HEK293 (cell line): ENCODE results near the gene RFLNA.

Experiments
- KLF8 ChIP-seq: fragments of 450-650 bp; formaldehyde crosslinking; IDR thresholded peaks from 2 replicates; pipeline ENCODE4 v1.5.1; 2016; ENCODE audit warnings: missing biosample characterization, missing genetic modification characterization
- RBAK ChIP-seq: fragments of 450-650 bp; formaldehyde crosslinking; IDR thresholded peaks from 2 replicates; pipeline ENCODE4 v1.5.1; 2016; ENCODE audit warnings: missing biosample characterization, missing genetic modification characterization
- YY1 ChIP-seq: fragments of 450-650 bp; formaldehyde crosslinking; IDR thresholded peaks from 2 replicates; pipeline ENCODE4 v1.5.1; 2018; ENCODE audit warnings: missing biosample characterization, missing genetic modification characterization
- ZBTB1 ChIP-seq: fragments of 450-650 bp; formaldehyde crosslinking; IDR thresholded peaks from 2 replicates; pipeline ENCODE4 v1.5.1; 2016; ENCODE audit warnings: missing biosample characterization, missing genetic modification characterization
- ZIC2 ChIP-seq: fragments of 450-650 bp; formaldehyde crosslinking; IDR thresholded peaks from 2 replicates; pipeline ENCODE4 v1.5.1; 2016; ENCODE audit warnings: missing biosample characterization, missing genetic modification characterization
- ZNF114 ChIP-seq: fragments of 450-650 bp; formaldehyde crosslinking; IDR thresholded peaks from 2 replicates; pipeline ENCODE4 v1.5.0; 2017; ENCODE audit warnings: missing biosample characterization, missing genetic modification characterization
- ZNF174 ChIP-seq: fragments of 450-650 bp; formaldehyde crosslinking; IDR thresholded peaks from 2 replicates; pipeline ENCODE4 v1.5.0; 2017; ENCODE audit warnings: missing biosample characterization, mild to moderate bottlenecking, missing genetic modification characterization
- ZNF274 ChIP-seq, 2 experiments: fragments of 200-500 bp in 1 of 2; fragments of 450-650 bp in 1 of 2; sonication (Bioruptor generic) in 1 of 2; formaldehyde crosslinking in 1 of 2; IDR thresholded peaks; 2 replicates each; pipeline versions ENCODE4 v1.5.1 to v1.6.1; 2014 to 2016; ENCODE audit warnings: borderline replicate concordance in 1 of 2, inconsistent platforms in 1 of 2, low read length in 1 of 2, missing biosample characterization in 1 of 2, missing genetic modification characterization in 1 of 2
- ZNF324 ChIP-seq: fragments of 450-650 bp; formaldehyde crosslinking; IDR thresholded peaks from 2 replicates; pipeline ENCODE4 v1.5.1; 2016; ENCODE audit warnings: missing biosample characterization, missing genetic modification characterization
- ZNF747 ChIP-seq: fragments of 450-650 bp; formaldehyde crosslinking; IDR thresholded peaks from 2 replicates; pipeline ENCODE4 v1.5.1; 2016; ENCODE audit warnings: missing biosample characterization, missing genetic modification characterization
- ZNF776 ChIP-seq: fragments of 450-650 bp; formaldehyde crosslinking; IDR thresholded peaks from 2 replicates; pipeline ENCODE4 v1.5.0; 2017; ENCODE audit warnings: missing biosample characterization, missing genetic modification characterization, borderline replicate concordance
- ZNF792 ChIP-seq: fragments of 450-650 bp; formaldehyde crosslinking; IDR thresholded peaks from 2 replicates; pipeline ENCODE4 v1.5.1; 2016; ENCODE audit warnings: missing biosample characterization, missing genetic modification characterization
- TF ChIP-seq, protein P1 (sequence below): fragments of 450-650 bp; formaldehyde crosslinking; IDR thresholded peaks from 2 replicates; pipeline ENCODE4 v1.5.1; 2016; ENCODE audit warnings: missing biosample characterization, missing genetic modification characterization

- TF ChIP-seq YY1 (tag by site-specific recombination) (no peak), ZNF274 (IDR thresholded peaks at IDR 0.05; ENCODE audit: low read length) (no peak), ZNF274 (tag by site-specific recombination; IDR thresholded peaks at IDR 0.05; ENCODE audit: borderline replicate concordance) (no peak), KLF8 (tag by site-specific recombination) (no peak), ZNF174 (no peak), ZIC2 (tag by site-specific recombination) (no peak), RBAK (no peak), ZNF114 (tag by site-specific recombination) (no peak), ZNF776 (tag by site-specific recombination) (no peak), ZNF747 (no peak), ZNF792 (no peak), ZBTB1 (tag by site-specific recombination) (no peak), ZNF324 (tag by site-specific recombination) (no peak)
- TF ChIP-seq, protein P1, sequence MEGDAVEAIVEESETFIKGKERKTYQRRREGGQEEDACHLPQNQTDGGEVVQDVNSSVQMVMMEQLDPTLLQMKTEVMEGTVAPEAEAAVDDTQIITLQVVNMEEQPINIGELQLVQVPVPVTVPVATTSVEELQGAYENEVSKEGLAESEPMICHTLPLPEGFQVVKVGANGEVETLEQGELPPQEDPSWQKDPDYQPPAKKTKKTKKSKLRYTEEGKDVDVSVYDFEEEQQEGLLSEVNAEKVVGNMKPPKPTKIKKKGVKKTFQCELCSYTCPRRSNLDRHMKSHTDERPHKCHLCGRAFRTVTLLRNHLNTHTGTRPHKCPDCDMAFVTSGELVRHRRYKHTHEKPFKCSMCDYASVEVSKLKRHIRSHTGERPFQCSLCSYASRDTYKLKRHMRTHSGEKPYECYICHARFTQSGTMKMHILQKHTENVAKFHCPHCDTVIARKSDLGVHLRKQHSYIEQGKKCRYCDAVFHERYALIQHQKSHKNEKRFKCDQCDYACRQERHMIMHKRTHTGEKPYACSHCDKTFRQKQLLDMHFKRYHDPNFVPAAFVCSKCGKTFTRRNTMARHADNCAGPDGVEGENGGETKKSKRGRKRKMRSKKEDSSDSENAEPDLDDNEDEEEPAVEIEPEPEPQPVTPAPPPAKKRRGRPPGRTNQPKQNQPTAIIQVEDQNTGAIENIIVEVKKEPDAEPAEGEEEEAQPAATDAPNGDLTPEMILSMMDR (tag by site-specific recombination) = no peak
Observed at GRCh38 chr12:124333724-124334123, 38.8 kb downstream of the RFLNA start.
